Panc1 (cell line): ENCODE results near the gene VPS35L. TPM values are rescaled to one million over a fixed set of nuclear protein-coding genes. Genes with fewer than 3 reads are reported as not detected.

Experiments used
- ATAC-seq: fragments of 200-7000 bp; cut with Tn5 transposase; 2 replicates; pipeline ENCODE4 v1.9.1; 2020; ENCODE audit warnings: mild to moderate bottlenecking, moderate library complexity
- BruUV-seq: library from RNA; stranded (reverse); fragments of 400-500 nt; replicated peaks from 2 replicates; lab custom pipeline; 2021; lab: Mats Ljungman, UMichigan
- CTCF ChIA-PET: fragments of 300-600 bp; sonication (Branson Sonifier 250); formaldehyde crosslinking; loops from one replicate; lab custom pipeline; 2022; ENCODE audit warnings: antibody characterized with exemption; lab: Charles Lee
- POLR2A ChIA-PET: fragments of 300-600 bp; sonication (Branson Sonifier 250); formaldehyde crosslinking; loops from one replicate; lab custom pipeline; 2022; ENCODE audit warnings: antibody characterized with exemption; lab: Charles Lee
- DNase-seq: peaks from one replicate; pipeline ENCODE4 v3.0.0-alpha.2; 2010; ENCODE audit warnings: low read depth, low spot score
- H3K27ac ChIP-seq: 2 replicates; pipeline ENCODE4 v1.5.1; 2011; ENCODE audit warnings: mild to moderate bottlenecking, low read length, inconsistent platforms
- H3K27me3 ChIP-seq: fragments of 200-500 bp; sonication (Bioruptor generic); 2 replicates; pipeline ENCODE4 v1.6.0; 2014; ENCODE audit warnings: low read length, inconsistent platforms; ENCODE audit not compliant: control insufficient read depth, insufficient read depth
- H3K36me3 ChIP-seq: fragments of 200-500 bp; sonication (Bioruptor generic); 2 replicates; pipeline ENCODE4 v1.5.1; 2014; ENCODE audit warnings: inconsistent platforms, mild to moderate bottlenecking, low read length, moderate library complexity; ENCODE audit not compliant: control insufficient read depth, insufficient read depth
- H3K4me1 ChIP-seq: 2 replicates; pipeline ENCODE4 v1.5.1; 2011; ENCODE audit warnings: inconsistent platforms, mild to moderate bottlenecking, low read length, moderate library complexity; ENCODE audit not compliant: control insufficient read depth, insufficient read depth
- H3K4me3 ChIP-seq, 2 experiments: 2 replicates each; pipeline ENCODE4 v1.5.1; 2011 to 2012; ENCODE audit warnings: low read depth in 2 of 2, low read length in 2 of 2, mild to moderate bottlenecking in 2 of 2, inconsistent platforms in 1 of 2, moderate library complexity in 1 of 2
- H3K9me3 ChIP-seq: fragments of 200-500 bp; sonication (Bioruptor generic); 2 replicates; pipeline ENCODE4 v1.5.1; 2014; ENCODE audit warnings: low read depth, mild to moderate bottlenecking, inconsistent platforms, low read length, moderate library complexity; ENCODE audit not compliant: control insufficient read depth, insufficient read depth
- POLR2AphosphoS5 ChIP-seq: IDR thresholded peaks from 2 replicates; pipeline ENCODE4 v1.6.1; 2012; ENCODE audit warnings: mild to moderate bottlenecking, low read depth, low read length, moderate library complexity
- SIN3A ChIP-seq: IDR thresholded peaks from 2 replicates; pipeline ENCODE4 v1.6.1; 2012; ENCODE audit warnings: low read depth, mild to moderate bottlenecking, low read length, moderate library complexity, borderline replicate concordance; ENCODE audit not compliant: insufficient read depth
- TCF7L2 ChIP-seq: IDR thresholded peaks from 2 replicates; pipeline ENCODE4 v1.6.1; 2011; ENCODE audit warnings: mild to moderate bottlenecking, low read depth, low read length, inconsistent platforms
- in situ Hi-C: cut with HindIII; loops from 2 replicates; pipeline ENCODE4 v1.10.0; 2016; ENCODE audit warnings: low sequenced_read_pairs, low pct_unique_long_range_greater_than_20kb
- intact Hi-C: fragments of 100-400 bp; cut with micrococcal nuclease; formaldehyde crosslinking; loops from one replicate; pipeline ENCODE4 v1.10.0; 2022; ENCODE audit not compliant: unreplicated experiment
- total RNA-seq: library from RNA; stranded (reverse); gene quantifications from one replicate; pipeline ENCODE4 v1.2.1, GENCODE V29; 2021; ENCODE audit not compliant: unreplicated experiment
- TF ChIP-seq, protein P1 (sequence below), 2 experiments: IDR thresholded peaks; 2 replicates each; pipeline ENCODE4 v1.6.1; 2011 to 2012; ENCODE audit warnings: low read depth in 2 of 2, control low read depth in 1 of 2, low read length in 1 of 2, mild to moderate bottlenecking in 1 of 2, moderate library complexity in 1 of 2; ENCODE audit not compliant: insufficient read depth in 1 of 2
- TF ChIP-seq, protein P2 (sequence below): fragments of 450-650 bp; IDR thresholded peaks from 2 replicates; pipeline ENCODE4 v1.5.1; 2017; ENCODE audit warnings: mild to moderate bottlenecking

Gene VPS35L
- total RNA-seq, 1 experiment from 2014 or later, result 124 TPM

DNA sequence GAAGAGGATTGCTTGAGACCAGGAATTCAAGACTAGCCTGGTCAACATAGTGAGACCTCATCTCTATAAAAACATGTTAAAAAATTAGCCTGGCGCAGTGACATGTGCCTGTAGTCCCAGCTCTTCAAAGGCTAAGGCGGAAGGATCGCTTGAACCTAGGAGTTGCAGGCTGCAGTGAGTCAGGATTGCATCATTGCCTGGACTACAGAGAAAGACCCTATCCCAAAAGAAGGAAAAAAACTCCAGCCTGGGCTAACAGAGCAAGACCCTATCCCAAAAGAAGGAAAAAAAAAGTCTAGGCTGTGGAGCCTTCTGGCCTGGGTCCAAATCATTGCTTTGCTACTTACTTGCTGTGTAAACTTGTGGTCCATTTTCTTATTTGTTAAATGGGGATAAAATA lies 26.8 kb upstream of the VPS35L start:
- Histone ChIP-seq H3K36me3 (peaks cover 24% of the 10 kb centered on the region), H3K27me3 (no peaks in the 10 kb centered on the region), H3K27ac (no peak overlapping the region), H3K4me1 (peaks cover 13% of the 10 kb centered on the region), H3K9me3 (no peaks in the 10 kb centered on the region), H3K4me3 (no peak overlapping the region)
- ChIA-PET POLR2A (interaction anchor here (1.0 kb wide), 1 partner anchor 25 kb away, joined by 3 read pairs; no protein-coding TSS in a partner anchor), CTCF (no interaction called here)
- intact Hi-C loops (no loop called here), in situ Hi-C loops (loop anchor here (25.0 kb wide), 1 partner anchor 116 kb away; the partner anchor contains the start of gene TMC5)
- TF ChIP-seq POLR2AphosphoS5, result no peak
- TF ChIP-seq, protein P1, sequence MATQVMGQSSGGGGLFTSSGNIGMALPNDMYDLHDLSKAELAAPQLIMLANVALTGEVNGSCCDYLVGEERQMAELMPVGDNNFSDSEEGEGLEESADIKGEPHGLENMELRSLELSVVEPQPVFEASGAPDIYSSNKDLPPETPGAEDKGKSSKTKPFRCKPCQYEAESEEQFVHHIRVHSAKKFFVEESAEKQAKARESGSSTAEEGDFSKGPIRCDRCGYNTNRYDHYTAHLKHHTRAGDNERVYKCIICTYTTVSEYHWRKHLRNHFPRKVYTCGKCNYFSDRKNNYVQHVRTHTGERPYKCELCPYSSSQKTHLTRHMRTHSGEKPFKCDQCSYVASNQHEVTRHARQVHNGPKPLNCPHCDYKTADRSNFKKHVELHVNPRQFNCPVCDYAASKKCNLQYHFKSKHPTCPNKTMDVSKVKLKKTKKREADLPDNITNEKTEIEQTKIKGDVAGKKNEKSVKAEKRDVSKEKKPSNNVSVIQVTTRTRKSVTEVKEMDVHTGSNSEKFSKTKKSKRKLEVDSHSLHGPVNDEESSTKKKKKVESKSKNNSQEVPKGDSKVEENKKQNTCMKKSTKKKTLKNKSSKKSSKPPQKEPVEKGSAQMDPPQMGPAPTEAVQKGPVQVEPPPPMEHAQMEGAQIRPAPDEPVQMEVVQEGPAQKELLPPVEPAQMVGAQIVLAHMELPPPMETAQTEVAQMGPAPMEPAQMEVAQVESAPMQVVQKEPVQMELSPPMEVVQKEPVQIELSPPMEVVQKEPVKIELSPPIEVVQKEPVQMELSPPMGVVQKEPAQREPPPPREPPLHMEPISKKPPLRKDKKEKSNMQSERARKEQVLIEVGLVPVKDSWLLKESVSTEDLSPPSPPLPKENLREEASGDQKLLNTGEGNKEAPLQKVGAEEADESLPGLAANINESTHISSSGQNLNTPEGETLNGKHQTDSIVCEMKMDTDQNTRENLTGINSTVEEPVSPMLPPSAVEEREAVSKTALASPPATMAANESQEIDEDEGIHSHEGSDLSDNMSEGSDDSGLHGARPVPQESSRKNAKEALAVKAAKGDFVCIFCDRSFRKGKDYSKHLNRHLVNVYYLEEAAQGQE (IDR thresholded peaks at IDR 0.05; ENCODE audit: insufficient read depth in 1 of 2, low read depth in 2 of 2, low read length in 1 of 2), result no peak
- TF ChIP-seq TCF7L2, result no peak
- no peak for TF ChIP-seq SIN3A
- TF ChIP-seq, protein P2, sequence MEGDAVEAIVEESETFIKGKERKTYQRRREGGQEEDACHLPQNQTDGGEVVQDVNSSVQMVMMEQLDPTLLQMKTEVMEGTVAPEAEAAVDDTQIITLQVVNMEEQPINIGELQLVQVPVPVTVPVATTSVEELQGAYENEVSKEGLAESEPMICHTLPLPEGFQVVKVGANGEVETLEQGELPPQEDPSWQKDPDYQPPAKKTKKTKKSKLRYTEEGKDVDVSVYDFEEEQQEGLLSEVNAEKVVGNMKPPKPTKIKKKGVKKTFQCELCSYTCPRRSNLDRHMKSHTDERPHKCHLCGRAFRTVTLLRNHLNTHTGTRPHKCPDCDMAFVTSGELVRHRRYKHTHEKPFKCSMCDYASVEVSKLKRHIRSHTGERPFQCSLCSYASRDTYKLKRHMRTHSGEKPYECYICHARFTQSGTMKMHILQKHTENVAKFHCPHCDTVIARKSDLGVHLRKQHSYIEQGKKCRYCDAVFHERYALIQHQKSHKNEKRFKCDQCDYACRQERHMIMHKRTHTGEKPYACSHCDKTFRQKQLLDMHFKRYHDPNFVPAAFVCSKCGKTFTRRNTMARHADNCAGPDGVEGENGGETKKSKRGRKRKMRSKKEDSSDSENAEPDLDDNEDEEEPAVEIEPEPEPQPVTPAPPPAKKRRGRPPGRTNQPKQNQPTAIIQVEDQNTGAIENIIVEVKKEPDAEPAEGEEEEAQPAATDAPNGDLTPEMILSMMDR, result no peak
- DNase-seq (no peak), ATAC-seq (no peak)
- BruUV-seq, result no TSS peak

DNA sequence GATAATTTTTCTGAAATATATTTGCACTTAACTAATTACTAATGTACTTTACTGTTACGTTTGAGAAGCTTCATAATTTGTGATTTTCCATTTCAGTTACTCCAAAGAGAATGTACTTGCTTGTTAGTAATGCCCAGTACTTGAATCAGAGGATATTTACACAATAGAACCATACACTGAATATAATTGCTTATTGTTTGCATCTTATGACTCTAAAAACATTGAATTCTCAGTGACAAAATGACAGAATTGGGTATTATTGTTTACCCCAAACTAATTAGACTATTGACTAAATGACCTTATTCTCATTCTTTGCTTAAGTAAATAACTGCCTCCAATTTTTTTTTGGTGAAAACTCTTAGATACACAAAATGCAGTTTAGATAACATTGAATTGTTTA lies 22.9 kb upstream of the VPS35L start:
- Histone ChIP-seq H3K27me3 (no peaks in the 10 kb centered on the region), H3K4me1 (no peaks in the 10 kb centered on the region), H3K27ac (no peak overlapping the region), H3K9me3 (no peaks in the 10 kb centered on the region), H3K4me3 (no peak overlapping the region), H3K36me3 (peaks cover 47% of the 10 kb centered on the region)
- ChIA-PET CTCF (no interaction called here), POLR2A (no interaction called here)
- DNase-seq, result no peak
- ATAC-seq, result no peak
- intact Hi-C loops (no loop called here), in situ Hi-C loops (loop anchor here (25.0 kb wide), 1 partner anchor 120 kb away; the partner anchor contains the start of gene TMC5)
- BruUV-seq, result no TSS peak
- TF ChIP-seq SIN3A (no peak), TCF7L2 (no peak), POLR2AphosphoS5 (no peak)
- TF ChIP-seq, protein P1 (IDR thresholded peaks at IDR 0.05; ENCODE audit: insufficient read depth in 1 of 2, low read depth in 2 of 2, low read length in 1 of 2), result no peak
- TF ChIP-seq, protein P2, result no peak
